AG10803 (cell line): ENCODE measurements around the gene CDHR3.

Experiments
- DNase-seq: peaks from one replicate; pipeline ENCODE4 v3.0.0; 2010; ENCODE audit warnings: low read depth
- H3K4me3 ChIP-seq: 2 replicates; pipeline ENCODE4 v1.5.1; 2011; ENCODE audit warnings: mild to moderate bottlenecking, low read length, control low read depth
- CTCF ChIP-seq: conservative IDR thresholded peaks from 2 replicates; pipeline ENCODE4 v1.5.1; 2011; ENCODE audit warnings: mild to moderate bottlenecking, low read length, control low read depth, inconsistent platforms

CDHR3 gene

DNA sequence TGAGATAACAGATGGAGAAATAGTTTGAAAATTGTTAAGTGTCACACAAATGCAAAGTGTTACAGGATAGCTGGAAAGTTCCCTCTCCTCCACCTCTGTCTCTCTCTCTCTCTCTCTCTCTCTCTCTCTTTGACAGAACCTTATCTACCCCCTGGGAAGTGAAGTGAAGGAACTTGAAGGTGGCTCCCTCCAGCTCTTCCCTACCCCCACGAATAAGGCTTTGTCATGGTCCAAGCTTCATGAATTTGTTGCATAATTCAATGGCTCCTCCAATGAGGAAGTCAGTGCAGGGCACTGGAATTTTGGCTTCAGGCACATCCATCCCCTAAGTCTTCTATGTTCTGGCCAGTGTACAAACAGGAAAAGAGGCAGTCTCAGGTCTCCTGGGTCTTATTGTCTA, 66.4 kb downstream of the CDHR3 start:
- H3K4me3 ChIP-seq: no peak overlapping the region
- TF ChIP-seq CTCF: no peak
- peak; percentile 37 for DNase-seq

DNA sequence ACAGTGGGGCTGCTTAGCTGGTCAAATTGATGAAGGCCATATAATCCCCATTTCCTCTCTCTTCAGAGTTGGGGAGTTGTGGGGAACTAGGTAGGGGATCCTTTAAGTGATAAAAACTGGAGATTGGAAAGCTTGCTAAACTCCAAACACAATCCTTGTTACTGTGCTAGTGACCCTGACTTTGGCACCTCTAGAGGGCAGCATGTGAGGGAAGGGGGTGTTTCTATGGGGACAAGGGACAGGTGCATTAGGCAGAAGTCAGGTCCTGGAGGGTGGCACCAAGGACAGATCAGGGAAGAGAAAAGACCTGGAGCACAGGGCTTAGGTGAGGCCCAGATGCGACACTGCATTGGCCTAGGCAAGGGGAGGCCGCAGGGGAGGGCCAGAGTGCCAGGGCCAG, 66.9 kb downstream of the CDHR3 start:
- TF ChIP-seq CTCF: no peak
- DNase-seq: no peak
- no peak overlapping the region for H3K4me3 ChIP-seq

- no peak overlapping the region for H3K4me3 ChIP-seq
- no peak for TF ChIP-seq CTCF
- no peak for DNase-seq
Observed at GRCh38 chr7:106031300-106032035, 68.4 kb downstream of the CDHR3 start.

DNA sequence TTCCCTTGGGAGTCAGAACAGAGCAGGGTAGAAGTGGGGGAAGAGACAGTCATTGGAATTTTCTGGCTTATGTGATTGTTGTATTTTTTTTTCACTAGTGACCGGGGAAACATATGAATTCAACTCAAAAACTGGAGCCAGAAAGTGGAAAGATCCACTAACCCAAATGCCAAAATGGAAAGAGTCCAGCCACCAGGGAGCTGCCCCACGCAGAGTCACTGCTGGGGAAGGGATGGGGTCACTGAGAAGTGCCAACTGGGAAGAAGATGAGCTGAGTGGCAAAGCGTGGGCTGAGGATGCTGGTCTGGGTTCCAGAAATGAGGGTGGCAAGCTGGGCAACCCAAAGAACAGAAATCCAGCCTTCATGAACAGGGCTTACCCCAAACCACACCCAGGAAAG, 69.2 kb downstream of the CDHR3 start:
- TF ChIP-seq CTCF: no peak
- no peak overlapping the region for H3K4me3 ChIP-seq
- no peak for DNase-seq

- DNase-seq: no peak
- no peak for TF ChIP-seq CTCF
- no peak overlapping the region for H3K4me3 ChIP-seq
Observed at GRCh38 chr7:106033735-106034134, 70.7 kb downstream of the CDHR3 start.

GRCh38 chr7:106034383-106034782, 71.3 kb downstream of the CDHR3 start:
- no peak overlapping the region for H3K4me3 ChIP-seq
- no peak for TF ChIP-seq CTCF
- no peak for DNase-seq

GRCh38 chr7:106035568-106035967, 72.5 kb downstream of the CDHR3 start:
- no peak for TF ChIP-seq CTCF
- no peak for DNase-seq
- H3K4me3 ChIP-seq: no peak overlapping the region
